ENCODE results near the gene CDC42BPA. TPM values are rescaled to one million over a fixed set of nuclear protein-coding genes. Genes with fewer than 3 reads are reported as not detected.
"Not testable (repeated sequence)": the region's sequence is repeated elsewhere in the genome, so short reads cannot be mapped to it uniquely, and the experiment has no call there.

CDC42BPA gene
- total RNA-seq, 1 donor from 2014 or later: 42.7 TPM

- intact Hi-C loops (cut with DNase I): no loop called here
- TF ChIP-seq, protein P1, sequence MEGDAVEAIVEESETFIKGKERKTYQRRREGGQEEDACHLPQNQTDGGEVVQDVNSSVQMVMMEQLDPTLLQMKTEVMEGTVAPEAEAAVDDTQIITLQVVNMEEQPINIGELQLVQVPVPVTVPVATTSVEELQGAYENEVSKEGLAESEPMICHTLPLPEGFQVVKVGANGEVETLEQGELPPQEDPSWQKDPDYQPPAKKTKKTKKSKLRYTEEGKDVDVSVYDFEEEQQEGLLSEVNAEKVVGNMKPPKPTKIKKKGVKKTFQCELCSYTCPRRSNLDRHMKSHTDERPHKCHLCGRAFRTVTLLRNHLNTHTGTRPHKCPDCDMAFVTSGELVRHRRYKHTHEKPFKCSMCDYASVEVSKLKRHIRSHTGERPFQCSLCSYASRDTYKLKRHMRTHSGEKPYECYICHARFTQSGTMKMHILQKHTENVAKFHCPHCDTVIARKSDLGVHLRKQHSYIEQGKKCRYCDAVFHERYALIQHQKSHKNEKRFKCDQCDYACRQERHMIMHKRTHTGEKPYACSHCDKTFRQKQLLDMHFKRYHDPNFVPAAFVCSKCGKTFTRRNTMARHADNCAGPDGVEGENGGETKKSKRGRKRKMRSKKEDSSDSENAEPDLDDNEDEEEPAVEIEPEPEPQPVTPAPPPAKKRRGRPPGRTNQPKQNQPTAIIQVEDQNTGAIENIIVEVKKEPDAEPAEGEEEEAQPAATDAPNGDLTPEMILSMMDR (IDR thresholded peaks at IDR 0.05): no peak
- no peak for TF ChIP-seq POLR2AphosphoS5 (IDR thresholded peaks at IDR 0.05; ENCODE audit: insufficient read depth in 1 of 2, low read depth in 1 of 2)
- no peak for TF ChIP-seq POLR2A (IDR thresholded peaks at IDR 0.05)
- H3K27me3 ChIP-seq: no peaks in the 10 kb centered on the region
- H3K4me1 ChIP-seq: peaks cover 1% of the 10 kb centered on the region
- no peaks in the 10 kb centered on the region for H3K36me3 ChIP-seq
- H3K27ac ChIP-seq: no peak overlapping the region
- no peak overlapping the region for H3K4me3 ChIP-seq
- H3K9me3 ChIP-seq: no peaks in the 10 kb centered on the region
- no peak for DNase-seq (ENCODE audit: extremely low spot score in 2 of 2)
Observed at GRCh38 chr1:227285745-227286144, 32.5 kb downstream of the CDC42BPA start.

DNA sequence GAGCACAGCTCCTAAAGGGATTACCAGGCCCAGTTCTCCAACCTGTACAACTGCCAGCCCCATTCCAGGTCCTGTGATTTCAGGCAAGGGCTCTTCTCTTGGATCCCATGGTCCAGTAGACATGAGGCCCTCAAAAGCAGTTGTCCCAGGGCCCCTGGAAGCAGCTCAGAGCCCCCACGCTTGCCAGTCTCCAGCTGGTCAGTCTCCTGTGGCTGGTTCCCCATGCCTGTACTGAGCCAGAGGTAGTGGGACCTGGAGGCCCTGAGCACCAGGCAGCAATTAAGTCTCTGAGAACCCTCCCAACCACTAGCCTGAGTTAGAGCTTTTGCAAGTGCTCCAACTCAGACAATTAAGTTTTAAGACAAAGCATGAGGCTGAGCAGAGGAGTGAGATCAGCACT lies 36.9 kb downstream of the CDC42BPA start:
- no peaks in the 10 kb centered on the region for H3K36me3 ChIP-seq
- peaks cover 4% of the 10 kb centered on the region for H3K4me1 ChIP-seq
- TF ChIP-seq POLR2AphosphoS5 (IDR thresholded peaks at IDR 0.05; ENCODE audit: insufficient read depth in 1 of 2, low read depth in 1 of 2): no peak
- no peak for TF ChIP-seq POLR2A (IDR thresholded peaks at IDR 0.05)
- TF ChIP-seq, protein P1 (IDR thresholded peaks at IDR 0.05): no peak
- no peak overlapping the region for H3K4me3 ChIP-seq
- no peaks in the 10 kb centered on the region for H3K27me3 ChIP-seq
- no peak for DNase-seq (ENCODE audit: extremely low spot score in 2 of 2)
- no peak overlapping the region for H3K27ac ChIP-seq
- intact Hi-C loops (cut with DNase I): no loop called here
- H3K9me3 ChIP-seq: no peaks in the 10 kb centered on the region

- no peak for DNase-seq (ENCODE audit: extremely low spot score in 2 of 2)
Observed at GRCh38 chr1:227280836-227281235, 37.5 kb downstream of the CDC42BPA start.

DNA sequence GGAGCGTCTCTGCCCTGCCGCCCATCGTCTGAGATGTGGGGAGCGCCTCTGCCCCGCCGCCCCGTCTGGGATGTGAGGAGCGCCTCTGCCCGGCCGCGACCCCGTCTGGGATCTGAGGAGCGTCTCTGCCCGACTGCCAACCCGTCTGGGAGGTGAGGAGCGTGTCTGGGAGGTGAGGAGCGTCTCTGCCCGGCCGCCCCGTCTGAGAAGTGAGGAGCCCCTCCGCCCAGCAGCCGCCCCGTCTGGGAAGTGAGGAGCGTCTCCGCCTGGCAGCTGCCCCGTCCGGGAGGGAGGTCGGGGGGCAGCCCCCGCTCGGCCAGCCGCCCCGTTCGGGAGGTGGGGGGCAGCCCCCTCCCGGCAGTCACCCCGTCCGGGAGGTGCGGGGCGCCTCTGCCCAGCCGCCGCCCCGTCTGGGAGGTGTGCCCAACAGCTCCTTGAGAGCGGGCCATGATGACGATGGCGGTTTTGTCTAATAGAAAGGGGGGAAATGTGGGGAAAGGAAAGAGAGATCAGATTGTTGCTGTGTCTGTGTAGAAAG lies 42.1 kb downstream of the CDC42BPA start:
- H3K36me3 ChIP-seq; DNase-seq (ENCODE audit: extremely low spot score in 2 of 2); H3K27me3 ChIP-seq; intact Hi-C loops (cut with DNase I); H3K9me3 ChIP-seq; H3K4me3 ChIP-seq; H3K4me1 ChIP-seq; H3K27ac ChIP-seq: not testable (repeated sequence)

More at GRCh38 chr1:227280836-227281235, 37.5 kb downstream of the CDC42BPA start:
- Histone ChIP-seq H3K4me1 (peaks cover 4% of the 10 kb centered on the region), H3K27ac (no peak overlapping the region), H3K4me3 (no peak overlapping the region), H3K36me3 (no peaks in the 10 kb centered on the region), H3K27me3 (no peaks in the 10 kb centered on the region), H3K9me3 (no peaks in the 10 kb centered on the region)
- no peak for TF ChIP-seq POLR2A (IDR thresholded peaks at IDR 0.05)
- no peak for TF ChIP-seq POLR2AphosphoS5 (IDR thresholded peaks at IDR 0.05; ENCODE audit: insufficient read depth in 1 of 2, low read depth in 1 of 2)
- intact Hi-C loops (cut with DNase I): no loop called here

- Histone ChIP-seq H3K27me3 (no peaks in the 10 kb centered on the region), H3K9me3 (no peaks in the 10 kb centered on the region), H3K4me1 (peaks cover 8% of the 10 kb centered on the region), H3K4me3 (no peak overlapping the region), H3K36me3 (no peaks in the 10 kb centered on the region), H3K27ac (no peak overlapping the region)
- intact Hi-C loops (cut with DNase I): no loop called here
- no peak for DNase-seq (ENCODE audit: extremely low spot score in 2 of 2)
- TF ChIP-seq POLR2A (IDR thresholded peaks at IDR 0.05): no peak
- no peak for TF ChIP-seq POLR2AphosphoS5 (IDR thresholded peaks at IDR 0.05; ENCODE audit: insufficient read depth in 1 of 2, low read depth in 1 of 2)
- TF ChIP-seq, protein P1 (IDR thresholded peaks at IDR 0.05): no peak
Observed at GRCh38 chr1:227273557-227273956, 44.7 kb downstream of the CDC42BPA start.

DNA sequence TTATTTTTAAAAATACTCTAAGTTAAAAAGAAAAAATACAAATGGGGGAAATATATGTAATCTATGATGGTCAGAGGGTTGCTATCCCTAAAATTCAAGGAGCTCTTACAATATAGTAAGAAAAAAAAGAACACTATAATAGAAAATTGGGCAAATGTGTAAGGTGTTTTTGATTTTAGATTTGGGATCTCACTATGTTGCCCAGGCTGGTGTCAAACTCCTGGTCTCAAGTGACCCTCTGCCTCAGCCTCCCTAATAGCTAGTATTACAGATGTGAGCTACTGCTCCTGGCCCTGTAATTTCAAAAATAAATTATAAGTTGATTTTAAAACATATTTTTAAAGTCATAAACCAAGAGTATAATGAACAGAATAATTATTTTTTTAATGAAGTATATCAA lies 45.9 kb downstream of the CDC42BPA start:
- H3K27me3 ChIP-seq: no peaks in the 10 kb centered on the region
- no peaks in the 10 kb centered on the region for H3K36me3 ChIP-seq
- DNase-seq (ENCODE audit: extremely low spot score in 2 of 2): no peak
- H3K27ac ChIP-seq: no peak overlapping the region
- no peaks in the 10 kb centered on the region for H3K9me3 ChIP-seq
- H3K4me3 ChIP-seq: no peak overlapping the region
- peaks cover 15% of the 10 kb centered on the region for H3K4me1 ChIP-seq
- no peak for TF ChIP-seq POLR2AphosphoS5 (IDR thresholded peaks at IDR 0.05; ENCODE audit: insufficient read depth in 1 of 2, low read depth in 1 of 2)
- TF ChIP-seq POLR2A (IDR thresholded peaks at IDR 0.05): no peak
- TF ChIP-seq, protein P1 (IDR thresholded peaks at IDR 0.05): no peak
- intact Hi-C loops (cut with DNase I): no loop called here
